ENCODE results near the gene PEAK1. TPM values are rescaled to one million over a fixed set of nuclear protein-coding genes. Genes with fewer than 3 reads are reported as not detected.

Gene PEAK1
- total RNA-seq, 1 donor from 2014 or later: 32.3 TPM

- Mint-ChIP-seq H3K4me1 (ENCODE audit: low read depth) (no peaks in the 10 kb centered on the region), H3K27ac (no peak overlapping the region), H3K4me3 (ENCODE audit: low read depth) (no peak overlapping the region), H3K36me3 (ENCODE audit: insufficient read depth) (peaks cover 13% of the 10 kb centered on the region), H3K9me3 (ENCODE audit: low read depth) (no peaks in the 10 kb centered on the region), H3K27me3 (no peaks in the 10 kb centered on the region)
- no peak for TF ChIP-seq CTCF (IDR thresholded peaks at IDR 0.05; ENCODE audit: unreplicated experiment)
- no peak for DNase-seq (ENCODE audit: low spot score, unreplicated experiment)
Observed at GRCh38 chr15:77130315-77130930, 289.5 kb downstream of the PEAK1 start.

- Mint-ChIP-seq H3K27me3 (no peaks in the 10 kb centered on the region), H3K36me3 (ENCODE audit: insufficient read depth) (peaks cover 3% of the 10 kb centered on the region), H3K9me3 (ENCODE audit: low read depth) (no peaks in the 10 kb centered on the region), H3K4me3 (ENCODE audit: low read depth) (no peak overlapping the region), H3K27ac (no peak overlapping the region), H3K4me1 (ENCODE audit: low read depth) (no peaks in the 10 kb centered on the region)
- no peak for DNase-seq (ENCODE audit: low spot score, unreplicated experiment)
- no peak for TF ChIP-seq CTCF (IDR thresholded peaks at IDR 0.05; ENCODE audit: unreplicated experiment)
Observed at GRCh38 chr15:77127626-77128025, 292.3 kb downstream of the PEAK1 start.

- Mint-ChIP-seq H3K4me3 (ENCODE audit: low read depth) (no peak overlapping the region), H3K27me3 (no peaks in the 10 kb centered on the region), H3K9me3 (ENCODE audit: low read depth) (no peaks in the 10 kb centered on the region), H3K27ac (no peak overlapping the region), H3K36me3 (ENCODE audit: insufficient read depth) (peaks cover 2% of the 10 kb centered on the region), H3K4me1 (ENCODE audit: low read depth) (no peaks in the 10 kb centered on the region)
- no peak for DNase-seq (ENCODE audit: low spot score, unreplicated experiment)
- no peak for TF ChIP-seq CTCF (IDR thresholded peaks at IDR 0.05; ENCODE audit: unreplicated experiment)
Observed at GRCh38 chr15:77126529-77127326, 293.2 kb downstream of the PEAK1 start.

GRCh38 chr15:77123854-77124253 lies 296.1 kb downstream of the PEAK1 start:
- no peaks in the 10 kb centered on the region for H3K4me1 Mint-ChIP-seq (ENCODE audit: low read depth)
- no peaks in the 10 kb centered on the region for H3K36me3 Mint-ChIP-seq (ENCODE audit: insufficient read depth)
- no peak overlapping the region for H3K27ac Mint-ChIP-seq
- TF ChIP-seq CTCF (IDR thresholded peaks at IDR 0.05; ENCODE audit: unreplicated experiment): no peak
- H3K27me3 Mint-ChIP-seq: no peaks in the 10 kb centered on the region
- no peaks in the 10 kb centered on the region for H3K9me3 Mint-ChIP-seq (ENCODE audit: low read depth)
- DNase-seq (ENCODE audit: low spot score, unreplicated experiment): no peak
- H3K4me3 Mint-ChIP-seq (ENCODE audit: low read depth): no peak overlapping the region

- Mint-ChIP-seq H3K4me3 (ENCODE audit: low read depth) (no peak overlapping the region), H3K36me3 (ENCODE audit: insufficient read depth) (no peaks in the 10 kb centered on the region), H3K27ac (no peak overlapping the region), H3K4me1 (ENCODE audit: low read depth) (no peaks in the 10 kb centered on the region), H3K27me3 (no peaks in the 10 kb centered on the region), H3K9me3 (ENCODE audit: low read depth) (no peaks in the 10 kb centered on the region)
- TF ChIP-seq CTCF (IDR thresholded peaks at IDR 0.05; ENCODE audit: unreplicated experiment): no peak
- no peak for DNase-seq (ENCODE audit: low spot score, unreplicated experiment)
Observed at GRCh38 chr15:77122576-77122975, 297.3 kb downstream of the PEAK1 start.

Data from progenitor cell of endocrine pancreas (in vitro differentiated cells).